Measurements from ENCODE around the gene MKRN2. TPM values are rescaled to one million over a fixed set of nuclear protein-coding genes. Genes with fewer than 3 reads are reported as not detected.

The MKRN2 gene
- total and polyA plus RNA-seq, 9 of the 15 experiments (the other 6 are each of a cell fraction or from before 2014, with no cell fraction given) = 29.4 to 63.2 (median 42.9) TPM

DNA sequence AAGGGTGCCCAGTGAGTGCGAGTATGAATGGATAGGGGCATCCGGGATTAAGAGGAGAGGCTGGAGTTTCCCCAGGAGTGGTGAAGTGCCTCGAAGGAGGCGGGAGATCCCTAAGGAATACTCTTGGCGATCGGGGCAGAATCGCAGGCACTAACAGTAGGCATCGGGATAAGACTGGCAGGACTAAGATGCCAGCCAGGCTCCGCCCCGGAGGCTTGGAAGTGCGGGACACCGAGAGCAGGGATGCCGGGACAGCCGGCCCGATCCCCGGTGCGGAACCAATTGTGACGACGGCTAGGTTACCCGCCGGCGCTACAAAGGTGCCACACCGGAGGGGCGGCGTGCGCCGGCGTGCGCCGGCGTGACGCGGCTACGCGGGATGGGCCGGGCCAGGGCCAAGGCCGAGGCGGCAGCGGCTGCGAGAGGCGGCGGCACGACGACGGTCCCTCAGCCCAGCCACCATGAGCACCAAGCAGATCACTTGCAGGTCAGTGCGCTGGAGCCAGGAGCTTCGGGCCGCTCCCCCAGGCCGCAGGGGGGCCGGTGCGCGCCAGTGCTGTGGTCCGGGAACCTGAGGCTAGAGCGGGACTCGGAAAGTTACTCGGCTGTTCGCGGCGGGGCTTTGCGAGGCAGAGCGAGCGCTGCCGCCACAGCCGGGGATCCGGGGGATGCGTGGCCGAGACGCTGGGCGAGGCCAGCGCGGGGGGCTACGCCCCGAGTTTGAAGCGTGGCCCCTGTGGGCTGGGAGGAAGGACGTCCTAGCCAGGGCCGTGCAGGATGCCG is at the start of gene MKRN2 (continued):
- TF ChIP-seq ZFP30 (CRISPR knock-in tag; IDR thresholded peaks at IDR 0.05; ENCODE audit: borderline replicate concordance) (no peak), ATF1 (CRISPR knock-in tag; IDR thresholded peaks at IDR 0.05) (no peak), ATF1 (tag; IDR thresholded peaks at IDR 0.05) (peak; percentile 97), GTF2F1 (IDR thresholded peaks at IDR 0.05; ENCODE audit: low read depth, low read length) (peak; percentile 85; the same call in 1 of the 2 replicates), OTX1 (CRISPR knock-in tag; IDR thresholded peaks at IDR 0.05) (0 out of 2 replicates have a peak, but pooled peaks have one; percentile 4), ZNF444 (CRISPR knock-in tag; IDR thresholded peaks at IDR 0.05) (no peak), ZNF75A (CRISPR knock-in tag; IDR thresholded peaks at IDR 0.05) (no peak), SETDB1 (IDR thresholded peaks at IDR 0.05; ENCODE audit: low read length) (no peak), MYNN (IDR thresholded peaks at IDR 0.05) (peak; percentile 82), MYNN (CRISPR knock-in tag; IDR thresholded peaks at IDR 0.05) (no peak), KLF16 (IDR thresholded peaks at IDR 0.05) (peak; percentile 76; the same call in 1 of the 2 replicates), FIP1L1 (IDR thresholded peaks at IDR 0.05; ENCODE audit: low read depth, low read length, poor library complexity, severe bottlenecking) (peak; percentile 99), SMC3 (conservative IDR thresholded peaks at IDR 0.05; ENCODE audit: insufficient read depth, low read depth, low read length) (0 out of 2 replicates have a peak, but pooled peaks have one; percentile 11), LARP7 (IDR thresholded peaks at IDR 0.05) (peak; percentile 42; the same call in 1 of the 2 replicates), NUFIP1 (IDR thresholded peaks at IDR 0.05; ENCODE audit: partially characterized antibody) (no peak), FUS (optimal IDR thresholded peaks at IDR 0.05; ENCODE audit: low read depth, low read length) (peak; percentile 96), ELF1 (tag; IDR thresholded peaks at IDR 0.05) (peak; percentile 66), SP2 (IDR thresholded peaks at IDR 0.05; ENCODE audit: extremely low read depth, low read depth, low read length, poor library complexity, severe bottlenecking) (no peak)
- TF ChIP-seq, protein P1, sequence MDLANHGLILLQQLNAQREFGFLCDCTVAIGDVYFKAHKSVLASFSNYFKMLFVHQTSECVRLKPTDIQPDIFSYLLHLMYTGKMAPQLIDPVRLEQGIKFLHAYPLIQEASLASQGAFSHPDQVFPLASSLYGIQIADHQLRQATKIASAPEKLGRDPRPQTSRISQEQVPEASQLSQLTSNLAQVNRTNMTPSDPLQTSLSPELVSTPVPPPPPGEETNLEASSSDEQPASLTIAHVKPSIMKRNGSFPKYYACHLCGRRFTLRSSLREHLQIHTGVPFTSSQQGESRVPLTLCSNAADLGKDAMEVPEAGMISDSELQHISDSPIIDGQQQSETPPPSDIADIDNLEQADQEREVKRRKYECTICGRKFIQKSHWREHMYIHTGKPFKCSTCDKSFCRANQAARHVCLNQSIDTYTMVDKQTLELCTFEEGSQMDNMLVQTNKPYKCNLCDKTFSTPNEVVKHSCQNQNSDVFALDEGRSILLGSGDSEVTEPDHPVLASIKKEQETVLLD (IDR thresholded peaks at IDR 0.05) = peak; percentile 95
- TF ChIP-seq, protein P2, sequence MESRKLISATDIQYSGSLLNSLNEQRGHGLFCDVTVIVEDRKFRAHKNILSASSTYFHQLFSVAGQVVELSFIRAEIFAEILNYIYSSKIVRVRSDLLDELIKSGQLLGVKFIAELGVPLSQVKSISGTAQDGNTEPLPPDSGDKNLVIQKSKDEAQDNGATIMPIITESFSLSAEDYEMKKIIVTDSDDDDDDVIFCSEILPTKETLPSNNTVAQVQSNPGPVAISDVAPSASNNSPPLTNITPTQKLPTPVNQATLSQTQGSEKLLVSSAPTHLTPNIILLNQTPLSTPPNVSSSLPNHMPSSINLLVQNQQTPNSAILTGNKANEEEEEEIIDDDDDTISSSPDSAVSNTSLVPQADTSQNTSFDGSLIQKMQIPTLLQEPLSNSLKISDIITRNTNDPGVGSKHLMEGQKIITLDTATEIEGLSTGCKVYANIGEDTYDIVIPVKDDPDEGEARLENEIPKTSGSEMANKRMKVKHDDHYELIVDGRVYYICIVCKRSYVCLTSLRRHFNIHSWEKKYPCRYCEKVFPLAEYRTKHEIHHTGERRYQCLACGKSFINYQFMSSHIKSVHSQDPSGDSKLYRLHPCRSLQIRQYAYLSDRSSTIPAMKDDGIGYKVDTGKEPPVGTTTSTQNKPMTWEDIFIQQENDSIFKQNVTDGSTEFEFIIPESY (CRISPR knock-in tag; IDR thresholded peaks at IDR 0.05) = peak; percentile 61; the same call in 1 of the 2 replicates
- TF ChIP-seq, protein P3, sequence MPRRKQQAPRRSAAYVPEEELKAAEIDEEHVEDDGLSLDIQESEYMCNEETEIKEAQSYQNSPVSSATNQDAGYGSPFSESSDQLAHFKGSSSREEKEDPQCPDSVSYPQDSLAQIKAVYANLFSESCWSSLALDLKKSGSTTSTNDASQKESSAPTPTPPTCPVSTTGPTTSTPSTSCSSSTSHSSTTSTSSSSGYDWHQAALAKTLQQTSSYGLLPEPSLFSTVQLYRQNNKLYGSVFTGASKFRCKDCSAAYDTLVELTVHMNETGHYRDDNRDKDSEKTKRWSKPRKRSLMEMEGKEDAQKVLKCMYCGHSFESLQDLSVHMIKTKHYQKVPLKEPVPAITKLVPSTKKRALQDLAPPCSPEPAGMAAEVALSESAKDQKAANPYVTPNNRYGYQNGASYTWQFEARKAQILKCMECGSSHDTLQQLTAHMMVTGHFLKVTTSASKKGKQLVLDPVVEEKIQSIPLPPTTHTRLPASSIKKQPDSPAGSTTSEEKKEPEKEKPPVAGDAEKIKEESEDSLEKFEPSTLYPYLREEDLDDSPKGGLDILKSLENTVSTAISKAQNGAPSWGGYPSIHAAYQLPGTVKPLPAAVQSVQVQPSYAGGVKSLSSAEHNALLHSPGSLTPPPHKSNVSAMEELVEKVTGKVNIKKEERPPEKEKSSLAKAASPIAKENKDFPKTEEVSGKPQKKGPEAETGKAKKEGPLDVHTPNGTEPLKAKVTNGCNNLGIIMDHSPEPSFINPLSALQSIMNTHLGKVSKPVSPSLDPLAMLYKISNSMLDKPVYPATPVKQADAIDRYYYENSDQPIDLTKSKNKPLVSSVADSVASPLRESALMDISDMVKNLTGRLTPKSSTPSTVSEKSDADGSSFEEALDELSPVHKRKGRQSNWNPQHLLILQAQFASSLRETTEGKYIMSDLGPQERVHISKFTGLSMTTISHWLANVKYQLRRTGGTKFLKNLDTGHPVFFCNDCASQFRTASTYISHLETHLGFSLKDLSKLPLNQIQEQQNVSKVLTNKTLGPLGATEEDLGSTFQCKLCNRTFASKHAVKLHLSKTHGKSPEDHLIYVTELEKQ (CRISPR knock-in tag; IDR thresholded peaks at IDR 0.05) = no peak
- TF ChIP-seq, protein P4, sequence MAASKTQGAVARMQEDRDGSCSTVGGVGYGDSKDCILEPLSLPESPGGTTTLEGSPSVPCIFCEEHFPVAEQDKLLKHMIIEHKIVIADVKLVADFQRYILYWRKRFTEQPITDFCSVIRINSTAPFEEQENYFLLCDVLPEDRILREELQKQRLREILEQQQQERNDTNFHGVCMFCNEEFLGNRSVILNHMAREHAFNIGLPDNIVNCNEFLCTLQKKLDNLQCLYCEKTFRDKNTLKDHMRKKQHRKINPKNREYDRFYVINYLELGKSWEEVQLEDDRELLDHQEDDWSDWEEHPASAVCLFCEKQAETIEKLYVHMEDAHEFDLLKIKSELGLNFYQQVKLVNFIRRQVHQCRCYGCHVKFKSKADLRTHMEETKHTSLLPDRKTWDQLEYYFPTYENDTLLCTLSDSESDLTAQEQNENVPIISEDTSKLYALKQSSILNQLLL (CRISPR knock-in tag; IDR thresholded peaks at IDR 0.05; ENCODE audit: borderline replicate concordance) = no peak
